Skeletal muscle satellite cell (primary cell): ENCODE results near the gene IDUA.

ENCODE experiments used
- H3K27me3 ChIP-seq: 2 replicates; pipeline ENCODE4 v1.7.0; 2013; ENCODE audit warnings: low read length; ENCODE audit not compliant: control insufficient read depth, insufficient read depth
- H3K36me3 ChIP-seq: 2 replicates; pipeline ENCODE4 v1.7.0; 2013; ENCODE audit warnings: mild to moderate bottlenecking, control low read depth, low read length; ENCODE audit not compliant: insufficient read depth
- H3K4me1 ChIP-seq: 2 replicates; pipeline ENCODE4 v1.7.0; 2013; ENCODE audit warnings: low read length; ENCODE audit not compliant: control insufficient read depth, insufficient read depth
- H3K4me2 ChIP-seq: 2 replicates; pipeline ENCODE4 v1.7.0; 2013; ENCODE audit warnings: mild to moderate bottlenecking, low read length
- H3K4me3 ChIP-seq: 2 replicates; pipeline ENCODE4 v1.7.0; 2013; ENCODE audit warnings: low read length
- H3K9ac ChIP-seq: 2 replicates; pipeline ENCODE4 v1.7.0; 2013; ENCODE audit warnings: mild to moderate bottlenecking, low read depth, low read length, moderate library complexity
- H3K9me3 ChIP-seq: replicated peaks from 2 replicates; pipeline ENCODE4 v1.7.0; 2013; ENCODE audit warnings: mild to moderate bottlenecking, control low read depth, low read length

IDUA gene

GRCh38 chr4:951186-951585 lies 35.7 kb upstream of the IDUA start:
- Histone ChIP-seq H3K4me2 (no peak overlapping the region), H3K4me1 (no peaks in the 10 kb centered on the region), H3K4me3 (no peak overlapping the region), H3K36me3 (peaks cover 4% of the 10 kb centered on the region), H3K9ac (no peak overlapping the region), H3K9me3 (no peaks in the 10 kb centered on the region), H3K27me3 (no peaks in the 10 kb centered on the region)

- no peaks in the 10 kb centered on the region for H3K4me1 ChIP-seq
- H3K9ac ChIP-seq: no peak overlapping the region
- no peak overlapping the region for H3K4me3 ChIP-seq
- no peak overlapping the region for H3K4me2 ChIP-seq
- H3K36me3 ChIP-seq: peaks cover 4% of the 10 kb centered on the region
- H3K27me3 ChIP-seq: no peaks in the 10 kb centered on the region
- no peaks in the 10 kb centered on the region for H3K9me3 ChIP-seq
Measured at GRCh38 chr4:951594-952468, 35.0 kb upstream of the IDUA start.

GRCh38 chr4:952881-953573 lies 33.8 kb upstream of the IDUA start:
- Histone ChIP-seq H3K9me3 (no peaks in the 10 kb centered on the region), H3K36me3 (peaks cover 6% of the 10 kb centered on the region), H3K4me2 (no peak overlapping the region), H3K4me1 (no peaks in the 10 kb centered on the region), H3K4me3 (no peak overlapping the region), H3K9ac (no peak overlapping the region), H3K27me3 (no peaks in the 10 kb centered on the region)

- Histone ChIP-seq H3K4me2 (no peak overlapping the region), H3K9ac (no peak overlapping the region), H3K27me3 (no peaks in the 10 kb centered on the region), H3K4me1 (no peaks in the 10 kb centered on the region), H3K36me3 (peaks cover 7% of the 10 kb centered on the region), H3K9me3 (no peaks in the 10 kb centered on the region), H3K4me3 (no peak overlapping the region)
Measured at GRCh38 chr4:953574-953915, 33.3 kb upstream of the IDUA start.

GRCh38 chr4:954211-955020 lies 32.4 kb upstream of the IDUA start:
- Histone ChIP-seq H3K4me1 (no peaks in the 10 kb centered on the region), H3K27me3 (no peaks in the 10 kb centered on the region), H3K9me3 (no peaks in the 10 kb centered on the region), H3K36me3 (peaks cover 10% of the 10 kb centered on the region), H3K4me2 (no peak overlapping the region), H3K4me3 (no peak overlapping the region), H3K9ac (no peak overlapping the region)

- peaks cover 17% of the 10 kb centered on the region for H3K36me3 ChIP-seq
- no peaks in the 10 kb centered on the region for H3K27me3 ChIP-seq
- no peak overlapping the region for H3K4me3 ChIP-seq
- H3K9ac ChIP-seq: no peak overlapping the region
- H3K4me1 ChIP-seq: no peaks in the 10 kb centered on the region
- H3K4me2 ChIP-seq: no peak overlapping the region
- no peaks in the 10 kb centered on the region for H3K9me3 ChIP-seq
Measured at GRCh38 chr4:955161-955921, 31.5 kb upstream of the IDUA start.

- H3K27me3 ChIP-seq: no peaks in the 10 kb centered on the region
Measured at GRCh38 chr4:955931-956381, 30.9 kb upstream of the IDUA start.

GRCh38 chr4:956531-957230 lies 30.2 kb upstream of the IDUA start:
- H3K4me2 ChIP-seq: no peak overlapping the region
- H3K4me3 ChIP-seq: no peak overlapping the region
- H3K4me1 ChIP-seq: no peaks in the 10 kb centered on the region
- H3K9ac ChIP-seq: no peak overlapping the region
- H3K9me3 ChIP-seq: no peaks in the 10 kb centered on the region
- H3K27me3 ChIP-seq: no peaks in the 10 kb centered on the region
- peaks cover 22% of the 10 kb centered on the region for H3K36me3 ChIP-seq

More at GRCh38 chr4:955931-956381, 30.9 kb upstream of the IDUA start:
- H3K9ac ChIP-seq: no peak overlapping the region
- H3K9me3 ChIP-seq: no peaks in the 10 kb centered on the region
- peaks cover 21% of the 10 kb centered on the region for H3K36me3 ChIP-seq
- no peaks in the 10 kb centered on the region for H3K4me1 ChIP-seq
- H3K4me2 ChIP-seq: no peak overlapping the region
- H3K4me3 ChIP-seq: no peak overlapping the region

GRCh38 chr4:957231-957580 lies 29.6 kb upstream of the IDUA start:
- no peak overlapping the region for H3K4me2 ChIP-seq
- no peaks in the 10 kb centered on the region for H3K27me3 ChIP-seq
- no peak overlapping the region for H3K4me3 ChIP-seq
- no peaks in the 10 kb centered on the region for H3K9me3 ChIP-seq
- H3K4me1 ChIP-seq: no peaks in the 10 kb centered on the region
- peaks cover 27% of the 10 kb centered on the region for H3K36me3 ChIP-seq
- no peak overlapping the region for H3K9ac ChIP-seq

GRCh38 chr4:957581-958313 lies 29.1 kb upstream of the IDUA start:
- no peaks in the 10 kb centered on the region for H3K27me3 ChIP-seq
- no peaks in the 10 kb centered on the region for H3K4me1 ChIP-seq
- no peak overlapping the region for H3K4me3 ChIP-seq
- no peak overlapping the region for H3K9ac ChIP-seq
- H3K36me3 ChIP-seq: peaks cover 31% of the 10 kb centered on the region
- H3K9me3 ChIP-seq: no peaks in the 10 kb centered on the region
- no peak overlapping the region for H3K4me2 ChIP-seq
